NT2/D1 (cell line): ENCODE measurements around the gene SLC16A12.

ENCODE experiments used
- SUZ12 ChIP-seq: IDR thresholded peaks from 2 replicates; pipeline ENCODE4 v1.6.1; 2011; ENCODE audit not compliant: insufficient read length, insufficient read depth; ENCODE audit errors: extremely low read depth
- YY1 ChIP-seq: IDR thresholded peaks from 2 replicates; pipeline ENCODE4 v1.6.1; 2011; ENCODE audit not compliant: insufficient read length, insufficient read depth
- ZNF274 ChIP-seq: IDR thresholded peaks from 2 replicates; pipeline ENCODE4 v1.6.1; 2011; ENCODE audit warnings: mild to moderate bottlenecking, low read depth, low read length

DNA sequence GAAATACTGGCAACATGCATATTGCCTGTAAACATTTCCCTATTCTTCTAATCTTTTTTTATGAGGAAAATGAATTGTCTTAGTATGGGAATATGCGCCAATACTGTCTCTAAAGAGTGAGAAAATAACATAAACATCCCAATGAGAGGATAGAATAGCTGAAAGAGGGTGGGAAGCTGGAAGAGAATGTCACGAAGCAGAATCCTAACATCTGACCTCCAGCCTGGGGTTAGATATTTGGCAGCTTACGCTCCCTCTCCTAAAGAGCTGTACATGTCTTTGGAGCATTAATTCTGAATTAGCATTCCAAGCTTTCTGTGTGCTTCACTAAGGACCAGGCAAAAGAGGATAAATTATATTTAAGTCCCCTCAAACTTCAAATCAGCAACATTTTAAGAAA is 31.6 kb upstream of the SLC16A12 start:
- TF ChIP-seq SUZ12 (no peak), ZNF274 (no peak), YY1 (no peak)
